ENCODE data around the gene CA10.

Gene CA10

DNA sequence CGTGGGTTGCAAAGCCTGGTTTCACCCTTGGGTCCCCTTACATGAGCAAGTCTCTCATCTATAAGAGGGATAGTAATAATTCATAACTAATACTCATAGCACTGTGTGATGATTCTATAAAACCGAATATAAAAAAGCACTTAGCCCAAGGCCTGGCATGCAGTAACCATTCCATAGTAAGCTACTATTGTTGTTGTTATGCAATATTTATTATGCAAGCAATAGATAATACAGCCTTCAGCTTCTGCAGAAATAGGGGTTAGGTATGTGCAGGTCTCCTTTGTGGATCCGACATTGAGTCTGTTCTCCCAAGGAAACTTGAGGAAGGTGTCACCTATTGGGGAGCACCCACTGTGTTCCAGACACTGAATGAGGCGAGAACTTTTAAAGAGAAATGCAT, 497.1 kb downstream of the CA10 start:
- in situ Hi-C loops (cut with MboI; ENCODE audit: low sequenced_read_pairs) = no loop called here

DNA sequence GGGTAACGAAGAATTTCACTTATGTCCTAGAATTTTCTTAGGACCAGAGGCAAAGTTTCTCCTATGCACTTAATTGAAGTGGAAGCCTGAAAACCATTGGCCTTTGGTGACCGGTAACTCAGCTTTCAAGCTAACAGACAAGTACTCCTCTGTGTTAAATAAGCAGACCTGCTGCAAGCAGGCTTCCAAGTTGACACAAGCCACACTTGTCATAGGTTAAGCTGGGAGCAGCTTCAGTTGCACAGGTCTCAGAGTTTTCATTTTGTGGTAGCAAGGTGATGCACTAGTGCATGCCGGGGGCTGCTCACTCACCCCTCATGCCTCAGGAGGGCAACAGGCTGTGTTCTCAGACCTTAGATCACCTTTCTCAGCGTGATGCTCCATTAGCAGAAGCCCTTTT, 498.2 kb downstream of the CA10 start:
- in situ Hi-C loops (cut with MboI; ENCODE audit: low sequenced_read_pairs) = no loop called here

DNA sequence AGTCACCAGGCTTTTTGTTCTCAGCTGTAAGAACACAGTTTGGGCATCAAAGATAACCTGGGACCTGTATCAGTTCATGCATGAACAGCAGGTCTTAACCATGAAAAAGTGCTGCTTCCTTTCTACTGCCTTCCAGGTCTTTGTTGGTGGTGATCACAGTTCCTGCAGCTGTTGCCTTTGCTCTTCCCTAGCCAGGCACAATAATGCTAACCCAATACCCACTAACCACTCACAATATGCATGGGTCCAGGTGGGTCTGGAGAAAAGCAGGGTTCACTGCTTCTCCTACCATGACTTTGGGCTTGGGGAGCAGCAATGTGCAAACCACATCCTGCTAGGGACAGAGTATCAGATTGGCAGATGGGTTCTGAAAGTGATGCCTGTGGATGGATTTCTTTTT, 501.3 kb downstream of the CA10 start:
- in situ Hi-C loops (cut with MboI; ENCODE audit: low sequenced_read_pairs) = no loop called here

DNA sequence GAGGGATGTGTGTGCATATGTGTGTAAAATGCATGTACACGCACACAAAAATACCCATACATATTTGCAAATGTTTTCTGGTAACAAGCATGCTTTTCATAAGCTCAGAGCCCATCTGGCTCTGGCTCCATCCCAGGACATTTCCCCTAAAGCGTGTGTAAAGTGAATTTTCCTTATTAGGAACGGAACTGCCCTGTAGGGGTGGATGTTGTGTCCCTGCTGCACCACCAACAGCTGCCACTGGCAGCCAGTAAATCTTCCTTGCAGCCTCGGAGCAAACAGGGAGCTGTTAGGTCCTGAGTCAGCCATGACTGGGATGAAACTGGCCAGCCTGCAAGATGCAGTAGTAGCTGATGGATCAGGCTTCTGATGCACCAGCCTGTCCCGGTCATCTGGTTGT, 504.6 kb downstream of the CA10 start:
- in situ Hi-C loops (cut with MboI; ENCODE audit: low sequenced_read_pairs) = no loop called here

DNA sequence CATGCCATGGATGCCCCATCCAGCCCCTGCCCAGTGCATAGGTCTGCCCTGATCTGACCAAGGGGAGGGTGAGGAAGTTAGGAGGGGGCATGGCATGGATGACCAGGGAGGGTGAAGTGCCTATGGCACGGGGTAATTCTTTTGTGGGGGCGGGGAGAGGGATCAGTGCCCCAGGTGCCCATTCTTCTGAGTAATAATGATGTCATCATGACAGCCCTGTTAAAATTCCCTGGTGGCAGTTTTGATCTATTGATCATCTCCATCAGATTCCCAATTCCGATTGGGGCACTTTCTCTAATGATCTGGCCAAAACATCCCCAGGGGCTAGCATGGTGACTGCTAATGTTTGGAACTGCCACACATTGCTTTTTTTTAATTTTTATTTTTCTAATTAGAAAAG, 506.0 kb downstream of the CA10 start:
- in situ Hi-C loops (cut with MboI; ENCODE audit: low sequenced_read_pairs) = no loop called here

DNA sequence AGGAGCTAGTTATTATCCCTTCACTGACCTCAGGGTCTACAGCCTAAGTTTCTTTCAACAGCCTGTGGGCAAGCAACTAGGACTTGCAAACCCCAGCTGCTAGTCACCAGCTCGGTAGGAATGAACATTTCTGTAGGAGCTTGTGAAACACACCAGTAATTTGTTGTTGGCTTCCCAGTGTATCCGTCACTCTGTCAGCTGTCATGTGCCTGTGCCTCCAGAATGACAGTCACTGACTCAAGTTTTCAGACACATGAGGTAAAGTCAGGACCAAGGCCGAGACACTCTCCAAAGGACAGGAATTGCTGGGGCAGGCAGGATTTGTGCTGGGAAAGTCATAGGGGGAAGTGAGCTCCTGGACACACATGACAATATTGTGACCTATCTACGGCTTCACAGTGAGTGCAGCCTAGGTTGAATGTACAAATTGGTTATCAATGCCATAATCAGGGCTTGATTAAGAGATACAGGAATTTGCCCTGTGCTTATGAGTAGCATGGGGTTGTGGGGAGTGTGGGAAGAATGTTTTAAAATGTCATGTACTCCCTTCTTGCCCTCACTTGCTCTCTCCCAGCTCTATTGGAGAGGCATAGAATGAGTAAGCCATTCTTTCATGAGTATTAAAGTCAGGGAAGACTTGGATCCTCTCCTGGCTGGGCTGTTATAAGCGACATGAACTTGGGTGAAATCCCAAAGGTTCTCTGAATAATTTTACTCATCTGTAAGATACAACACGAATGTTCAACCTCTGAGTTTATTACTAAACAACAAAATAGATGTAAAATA, 506.8 kb downstream of the CA10 start:
- in situ Hi-C loops (cut with MboI; ENCODE audit: low sequenced_read_pairs) = no loop called here

DNA sequence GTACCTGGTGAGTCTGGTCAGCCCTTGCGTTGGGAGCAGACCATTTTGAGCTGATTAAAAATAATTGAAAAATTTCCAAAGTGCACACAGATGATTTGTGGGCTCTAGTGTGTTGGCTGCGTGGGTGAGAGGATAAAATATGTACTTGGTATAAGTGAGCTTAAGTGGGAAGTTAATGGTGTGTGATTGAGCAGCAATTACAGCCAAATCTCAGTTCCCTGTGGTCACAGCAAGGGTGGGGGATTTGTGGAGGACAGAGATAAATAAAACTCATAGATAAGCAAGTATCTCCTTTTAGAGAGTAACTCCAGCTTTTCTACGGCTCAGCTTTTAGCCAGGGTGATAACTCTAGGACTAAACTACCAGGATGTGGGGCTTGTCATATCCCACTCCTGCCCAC, 507.7 kb downstream of the CA10 start:
- in situ Hi-C loops (cut with MboI; ENCODE audit: low sequenced_read_pairs) = no loop called here

DNA sequence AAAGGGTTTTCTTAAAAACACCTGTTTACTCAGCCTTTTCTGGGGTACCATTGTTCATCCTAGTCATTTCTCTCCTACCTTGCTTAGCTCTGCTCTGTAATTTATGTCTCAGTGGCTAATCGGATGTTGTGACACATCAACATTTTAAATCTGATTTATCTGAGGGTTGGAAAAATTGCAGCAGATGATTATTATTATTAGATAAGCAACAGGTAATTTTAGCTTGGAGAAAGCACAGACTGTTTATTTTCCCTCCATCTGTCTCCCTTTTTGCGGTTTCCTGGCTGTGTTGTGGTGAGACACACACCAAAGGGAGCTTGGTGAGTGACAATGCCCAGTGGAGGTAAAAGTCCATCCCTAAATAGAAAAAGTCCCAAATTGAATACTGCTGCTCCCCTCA, 508.3 kb downstream of the CA10 start:
- in situ Hi-C loops (cut with MboI; ENCODE audit: low sequenced_read_pairs) = no loop called here

DNA sequence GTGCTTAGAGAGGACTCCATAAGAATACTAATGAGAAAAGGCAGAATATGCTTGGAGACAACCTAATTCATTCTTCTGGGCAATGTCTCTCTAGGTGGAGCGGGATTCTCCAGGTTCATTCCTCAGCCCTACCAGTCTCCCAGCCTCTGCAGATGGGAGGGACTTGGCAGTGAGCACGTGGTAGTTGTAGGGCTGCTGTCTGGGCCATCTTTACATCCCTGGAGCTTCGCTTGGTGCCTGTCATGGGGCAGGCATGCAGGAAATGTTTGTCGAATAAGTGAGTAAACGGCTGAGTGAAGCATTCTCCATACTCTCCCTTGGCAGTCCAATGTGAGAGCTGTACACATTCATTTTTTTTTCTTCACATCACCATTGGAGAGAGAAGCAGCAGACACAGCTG, 510.7 kb downstream of the CA10 start:
- in situ Hi-C loops (cut with MboI; ENCODE audit: low sequenced_read_pairs) = no loop called here

DNA sequence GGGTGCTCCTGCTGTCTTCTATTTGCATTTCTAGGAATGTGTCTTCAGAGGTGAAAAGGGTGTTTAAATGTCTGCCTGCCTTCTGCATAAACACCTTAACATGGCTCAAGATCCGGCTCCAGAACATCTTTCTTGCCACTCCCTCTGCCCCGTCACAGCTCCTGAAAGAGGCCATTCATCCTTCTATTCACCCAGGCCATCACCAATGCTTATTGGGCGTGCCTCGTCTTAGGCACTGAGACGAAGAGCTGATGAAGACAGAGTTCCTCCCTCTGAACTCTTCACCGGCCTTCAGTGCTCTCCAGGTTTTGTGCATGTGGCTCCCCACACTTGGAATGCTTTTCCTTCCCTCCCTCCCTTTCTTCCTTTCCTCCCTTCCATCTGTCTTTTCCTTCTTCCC, 511.4 kb downstream of the CA10 start:
- in situ Hi-C loops (cut with MboI; ENCODE audit: low sequenced_read_pairs) = no loop called here

GRCh38 chr17:51646539-51646938, 512.0 kb downstream of the CA10 start:
- in situ Hi-C loops (cut with MboI; ENCODE audit: low sequenced_read_pairs) = no loop called here

DNA sequence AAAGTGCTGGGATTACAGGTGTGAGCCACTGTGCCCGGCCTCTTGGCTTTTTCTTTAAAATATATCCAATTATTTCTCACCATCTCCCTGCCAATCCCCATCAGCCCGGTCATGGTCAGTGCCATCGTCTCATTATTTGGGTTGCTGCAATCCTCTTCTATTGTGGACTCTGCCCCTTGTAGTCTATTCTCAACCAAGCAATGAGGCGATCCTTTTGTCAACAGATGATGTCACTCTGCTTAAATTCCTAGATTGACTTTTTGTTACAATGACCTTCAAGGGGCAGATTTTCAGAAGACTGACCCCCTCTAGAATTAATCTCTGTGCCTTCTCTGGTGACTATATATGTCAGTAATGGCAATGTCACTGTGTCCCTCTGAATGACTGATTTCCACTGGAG, 513.5 kb downstream of the CA10 start:
- in situ Hi-C loops (cut with MboI; ENCODE audit: low sequenced_read_pairs) = no loop called here

- in situ Hi-C loops (cut with MboI; ENCODE audit: low sequenced_read_pairs) = no loop called here
Observed at GRCh38 chr17:51643702-51644490, 514.6 kb downstream of the CA10 start.

- in situ Hi-C loops (cut with MboI; ENCODE audit: low sequenced_read_pairs) = no loop called here
Observed at GRCh38 chr17:51642029-51642428, 516.5 kb downstream of the CA10 start.

GRCh38 chr17:51640108-51640622, 518.3 kb downstream of the CA10 start:
- in situ Hi-C loops (cut with MboI; ENCODE audit: low sequenced_read_pairs) = no loop called here

DNA sequence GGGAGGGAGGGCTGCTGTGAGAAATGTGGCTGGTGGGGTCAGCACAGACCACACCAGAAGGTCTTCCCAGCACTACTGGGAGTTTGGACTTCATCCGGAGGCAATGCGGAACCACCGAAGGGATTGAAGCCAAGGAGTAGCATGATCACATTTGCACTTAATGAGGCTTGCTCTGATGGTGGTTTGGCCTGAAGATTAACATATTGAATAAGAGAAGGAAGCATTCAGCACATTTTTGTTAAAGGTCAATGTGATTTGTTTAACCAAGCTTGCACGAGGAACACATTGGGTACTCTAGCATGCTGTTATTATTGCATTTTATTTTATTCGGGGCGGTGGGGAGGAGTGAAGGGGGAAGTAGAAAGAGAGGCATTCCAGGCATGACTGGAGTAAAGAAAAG, 519.5 kb downstream of the CA10 start:
- in situ Hi-C loops (cut with MboI; ENCODE audit: low sequenced_read_pairs) = no loop called here

DNA sequence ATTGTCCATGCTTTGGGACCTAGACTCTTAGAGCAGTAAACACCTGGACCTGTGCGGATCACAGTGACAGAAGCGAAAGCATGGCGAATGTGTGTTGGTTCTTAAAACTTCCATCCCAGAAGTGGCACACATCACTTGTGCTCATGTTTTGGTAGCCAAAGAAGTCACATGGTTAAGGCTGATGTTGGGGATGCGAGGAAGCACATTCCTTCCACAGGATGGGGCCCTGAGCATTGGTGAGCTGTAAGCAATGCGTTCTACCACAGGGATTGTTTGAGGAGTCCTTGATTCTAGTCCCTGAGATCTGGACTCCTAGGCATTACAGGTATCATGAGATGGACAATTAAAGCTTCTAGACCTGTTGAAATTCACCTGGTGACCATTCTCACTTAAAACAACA, 522.2 kb downstream of the CA10 start:
- in situ Hi-C loops (cut with MboI; ENCODE audit: low sequenced_read_pairs) = no loop called here

DNA sequence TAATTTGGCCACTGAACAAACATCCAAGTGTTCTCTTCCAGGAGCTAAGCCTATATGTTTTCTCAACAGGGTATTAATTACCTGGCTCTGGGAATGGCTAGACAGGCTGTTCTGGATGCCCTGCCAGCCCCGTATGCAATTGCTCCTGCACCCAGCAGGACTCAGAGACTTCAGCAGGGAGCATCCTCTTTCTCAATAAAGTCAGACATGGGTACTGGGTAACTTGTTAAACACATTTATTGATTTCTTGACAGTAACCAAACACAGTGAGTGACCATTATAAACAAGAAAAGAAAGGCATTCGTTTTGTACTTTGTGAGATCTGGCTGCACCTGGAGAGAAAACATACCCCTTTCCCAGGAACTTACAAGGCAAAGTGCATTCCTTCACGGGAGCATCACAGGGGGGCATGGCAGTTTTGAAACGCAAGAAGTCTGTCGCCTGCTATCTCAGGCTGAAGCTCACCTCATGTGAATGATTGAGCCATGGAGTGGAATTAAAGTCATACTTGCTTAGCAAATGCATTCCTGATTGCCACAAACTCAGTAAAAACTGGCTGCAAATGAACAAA, 528.3 kb downstream of the CA10 start:
- in situ Hi-C loops (cut with MboI; ENCODE audit: low sequenced_read_pairs) = no loop called here

GRCh38 chr17:51629232-51629631, 529.3 kb downstream of the CA10 start:
- in situ Hi-C loops (cut with MboI; ENCODE audit: low sequenced_read_pairs) = no loop called here

DNA sequence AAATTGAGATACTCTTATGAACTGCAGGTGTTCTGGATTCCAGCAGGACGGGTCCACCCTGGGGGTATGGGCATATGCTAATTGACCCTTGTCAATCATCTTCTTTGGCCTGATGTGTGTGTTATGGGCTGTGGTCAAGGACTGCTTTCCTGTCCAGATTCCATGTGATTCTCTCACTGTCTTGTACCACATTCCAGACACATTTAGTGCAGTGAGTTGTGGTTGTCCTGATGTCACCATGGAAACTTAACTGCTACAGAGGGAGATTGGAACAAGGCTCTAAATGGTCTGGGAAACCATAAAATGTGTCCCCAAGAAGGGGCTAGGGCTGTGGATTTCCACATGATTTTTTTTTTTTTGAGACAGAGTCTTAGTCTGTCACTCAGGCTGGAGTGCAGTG, 530.7 kb downstream of the CA10 start:
- in situ Hi-C loops (cut with MboI; ENCODE audit: low sequenced_read_pairs) = no loop called here

GRCh38 chr17:51618476-51618875, 540.0 kb downstream of the CA10 start:
- in situ Hi-C loops (cut with MboI; ENCODE audit: low sequenced_read_pairs) = loop anchor here (25.0 kb wide), 1 partner anchor 94 kb away; no protein-coding TSS in a partner anchor

GRCh38 chr17:51617986-51618385, 540.5 kb downstream of the CA10 start:
- in situ Hi-C loops (cut with MboI; ENCODE audit: low sequenced_read_pairs) = loop anchor here (25.0 kb wide), 1 partner anchor 94 kb away; no protein-coding TSS in a partner anchor

Measured in HL-60/S4 (cell line).